SH-SY5Y (cell line): Measurements from ENCODE around the gene WDR37.

ENCODE experiments used
- GATA2 ChIP-seq: IDR thresholded peaks from 2 replicates; pipeline ENCODE4 v1.6.1; 2011; ENCODE audit warnings: mild to moderate bottlenecking, low read depth, low read length
- GATA3 ChIP-seq: IDR thresholded peaks from 2 replicates; pipeline ENCODE4 v1.6.1; 2011; ENCODE audit warnings: low read depth, mild to moderate bottlenecking, low read length, moderate library complexity

Gene WDR37

GRCh38 chr10:1056326-1057105 is at the start of gene WDR37:
TSS of gene WDR37 (plus strand) at chr10:1056385. CDS start at chr10:1072156, 15,771 bp downstream.
- TF ChIP-seq GATA2 (no peak), GATA3 (no peak)

GRCh38 chr10:1006573-1006972 is 49.6 kb upstream of the WDR37 start:
- TF ChIP-seq GATA3 (no peak), GATA2 (no peak)

- TF ChIP-seq GATA2: no peak
- TF ChIP-seq GATA3: no peak
These were observed 48.6 kb upstream of the WDR37 start for GRCh38 chr10:1007583-1007982.

GRCh38 chr10:1009071-1009494 is 47.1 kb upstream of the WDR37 start:
- TF ChIP-seq GATA3 (peak; percentile 63), GATA2 (peak; percentile 95)

- TF ChIP-seq GATA3 (no peak), GATA2 (no peak)
These were observed 45.5 kb upstream of the WDR37 start for GRCh38 chr10:1010703-1011102.

GRCh38 chr10:1011696-1012095 is 44.5 kb upstream of the WDR37 start:
- TF ChIP-seq GATA3: no peak
- TF ChIP-seq GATA2: no peak

GRCh38 chr10:1015688-1016087 is 40.5 kb upstream of the WDR37 start:
- TF ChIP-seq GATA3 (no peak), GATA2 (no peak)

GRCh38 chr10:1019362-1019761 is 36.8 kb upstream of the WDR37 start:
- no peak for TF ChIP-seq GATA3
- no peak for TF ChIP-seq GATA2

GRCh38 chr10:1020460-1020859 is 35.7 kb upstream of the WDR37 start:
- TF ChIP-seq GATA2 (no peak), GATA3 (no peak)

- no peak for TF ChIP-seq GATA2
- no peak for TF ChIP-seq GATA3
These were observed 35.2 kb upstream of the WDR37 start for GRCh38 chr10:1020958-1021357.

- TF ChIP-seq GATA3 (no peak), GATA2 (no peak)
These were observed 33.8 kb upstream of the WDR37 start for GRCh38 chr10:1022413-1022812.

GRCh38 chr10:1024103-1024502 is 32.1 kb upstream of the WDR37 start:
- no peak for TF ChIP-seq GATA3
- no peak for TF ChIP-seq GATA2

- peak; percentile 14; the same call in 1 of the 2 replicates for TF ChIP-seq GATA2
- peak; percentile 62 for TF ChIP-seq GATA3
These were observed 30.5 kb upstream of the WDR37 start, which contains the start of gene IDI2 for GRCh38 chr10:1025683-1026082. TSS of gene IDI2 (minus strand) at chr10:1025859. CDS start at chr10:1024723, 1,136 bp downstream.

GRCh38 chr10:1026578-1026977 is 29.6 kb upstream of the WDR37 start:
- TF ChIP-seq GATA3: no peak
- TF ChIP-seq GATA2: no peak

- TF ChIP-seq GATA2 (no peak), GATA3 (no peak)
These were observed 26.3 kb upstream of the WDR37 start for GRCh38 chr10:1029838-1030237.
